ENCODE measurements around the gene CCDC110.

DNA sequence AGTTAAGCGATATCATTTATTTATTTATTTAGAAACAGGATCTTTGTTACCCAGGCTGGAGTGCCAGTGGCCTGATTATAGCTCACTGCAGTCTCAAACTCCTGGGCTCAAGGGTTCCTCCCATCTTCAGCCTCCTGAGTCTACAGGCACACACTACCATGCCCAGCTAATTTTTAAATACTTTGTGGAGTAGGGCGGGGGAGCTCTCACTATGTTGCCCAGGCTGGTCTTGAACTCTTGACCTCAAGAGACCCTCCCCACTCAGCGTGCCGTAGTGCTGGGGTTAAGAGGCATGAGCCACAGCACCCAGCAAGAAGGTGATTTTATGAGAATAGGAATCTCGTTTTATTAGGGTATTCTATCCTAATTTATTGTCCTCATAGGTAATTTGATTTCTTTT, 41.9 kb downstream of the CCDC110 start:
- TF ChIP-seq POLR2A (IDR thresholded peaks at IDR 0.05) (no peak), POLR2AphosphoS5 (IDR thresholded peaks at IDR 0.05) (no peak), EP300 (IDR thresholded peaks at IDR 0.05) (no peak)
- TF ChIP-seq, protein P1, sequence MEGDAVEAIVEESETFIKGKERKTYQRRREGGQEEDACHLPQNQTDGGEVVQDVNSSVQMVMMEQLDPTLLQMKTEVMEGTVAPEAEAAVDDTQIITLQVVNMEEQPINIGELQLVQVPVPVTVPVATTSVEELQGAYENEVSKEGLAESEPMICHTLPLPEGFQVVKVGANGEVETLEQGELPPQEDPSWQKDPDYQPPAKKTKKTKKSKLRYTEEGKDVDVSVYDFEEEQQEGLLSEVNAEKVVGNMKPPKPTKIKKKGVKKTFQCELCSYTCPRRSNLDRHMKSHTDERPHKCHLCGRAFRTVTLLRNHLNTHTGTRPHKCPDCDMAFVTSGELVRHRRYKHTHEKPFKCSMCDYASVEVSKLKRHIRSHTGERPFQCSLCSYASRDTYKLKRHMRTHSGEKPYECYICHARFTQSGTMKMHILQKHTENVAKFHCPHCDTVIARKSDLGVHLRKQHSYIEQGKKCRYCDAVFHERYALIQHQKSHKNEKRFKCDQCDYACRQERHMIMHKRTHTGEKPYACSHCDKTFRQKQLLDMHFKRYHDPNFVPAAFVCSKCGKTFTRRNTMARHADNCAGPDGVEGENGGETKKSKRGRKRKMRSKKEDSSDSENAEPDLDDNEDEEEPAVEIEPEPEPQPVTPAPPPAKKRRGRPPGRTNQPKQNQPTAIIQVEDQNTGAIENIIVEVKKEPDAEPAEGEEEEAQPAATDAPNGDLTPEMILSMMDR (IDR thresholded peaks at IDR 0.05) = no peak

Data from gastroesophageal sphincter (tissue), 3 donors.